Endothelial cell (in vitro differentiated cells): ENCODE data around the gene FXN. TPM values are rescaled to one million over a fixed set of nuclear protein-coding genes. Genes with fewer than 3 reads are reported as not detected.
A peak's percentile ranks its signal among the peaks of the same experiment; 100 is the strongest.

Experiments used
- DNase-seq: peaks from one replicate; pipeline ENCODE4 v3.0.0; 2021; ENCODE audit warnings: low spot score
- H3K27ac Mint-ChIP-seq: one replicate; pipeline ENCODE4 v1.8.0; 2021; ENCODE audit warnings: mixed read lengths, inconsistent platforms; ENCODE audit not compliant: unreplicated experiment
- H3K27me3 Mint-ChIP-seq: one replicate; pipeline ENCODE4 v1.8.0; 2021; ENCODE audit warnings: mild to moderate bottlenecking, moderate library complexity, mixed read lengths, inconsistent platforms; ENCODE audit not compliant: unreplicated experiment
- H3K36me3 Mint-ChIP-seq: one replicate; pipeline ENCODE4 v1.8.0; 2021; ENCODE audit warnings: mild to moderate bottlenecking, low read depth, mixed read lengths, inconsistent platforms; ENCODE audit not compliant: unreplicated experiment
- H3K4me1 Mint-ChIP-seq: one replicate; pipeline ENCODE4 v1.8.0; 2021; ENCODE audit warnings: mild to moderate bottlenecking, mixed read lengths, inconsistent platforms; ENCODE audit not compliant: unreplicated experiment
- H3K4me3 Mint-ChIP-seq: one replicate; pipeline ENCODE4 v1.8.0; 2021; ENCODE audit warnings: mild to moderate bottlenecking, mixed read lengths, inconsistent platforms; ENCODE audit not compliant: unreplicated experiment
- H3K9me3 Mint-ChIP-seq: one replicate; pipeline ENCODE4 v1.8.0; 2021; ENCODE audit warnings: mixed read lengths, inconsistent platforms; ENCODE audit not compliant: unreplicated experiment
- total RNA-seq: library from RNA; stranded (reverse); fragmentation: NEBNext Ultra II Directional; extraction: Animal tissue kit (Norgen Biotek cat#: 25700); gene quantifications from one replicate; pipeline ENCODE4 v1.2.1, GENCODE V29; 2021; ENCODE audit not compliant: unreplicated experiment
- TF ChIP-seq, protein P1 (sequence below): fragments of 200-600 bp; sonication (generic); IDR thresholded peaks from one replicate; pipeline ENCODE4 v1.5.0; 2021; ENCODE audit warnings: antibody characterized with exemption; ENCODE audit not compliant: unreplicated experiment

Gene FXN
- total RNA-seq, 1 donor from 2014 or later: 14.4 TPM

DNA sequence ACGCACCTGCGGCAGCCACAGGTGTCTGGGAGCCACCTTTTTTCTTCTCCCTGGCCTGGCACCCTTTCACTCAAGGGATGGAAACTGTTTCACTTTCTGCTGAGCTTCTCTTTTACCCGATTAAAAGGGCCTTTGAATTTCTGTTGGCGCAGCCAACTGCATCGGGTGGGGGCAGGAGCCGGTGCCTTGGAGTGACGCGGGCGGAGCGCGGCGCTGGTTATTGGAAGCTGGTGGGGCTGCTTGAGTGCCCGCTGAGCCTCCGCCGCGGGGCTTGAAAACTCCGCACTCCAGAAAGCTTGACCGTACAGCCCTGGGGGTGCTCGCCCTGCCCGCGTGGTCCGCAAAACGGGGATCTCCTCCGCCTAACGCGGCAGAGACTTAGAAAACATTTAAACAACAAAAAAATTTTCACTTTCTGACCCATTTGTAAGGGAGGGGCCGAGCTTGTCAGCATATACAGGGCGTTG is 86.6 kb downstream of the FXN start:
- TF ChIP-seq, protein P1, sequence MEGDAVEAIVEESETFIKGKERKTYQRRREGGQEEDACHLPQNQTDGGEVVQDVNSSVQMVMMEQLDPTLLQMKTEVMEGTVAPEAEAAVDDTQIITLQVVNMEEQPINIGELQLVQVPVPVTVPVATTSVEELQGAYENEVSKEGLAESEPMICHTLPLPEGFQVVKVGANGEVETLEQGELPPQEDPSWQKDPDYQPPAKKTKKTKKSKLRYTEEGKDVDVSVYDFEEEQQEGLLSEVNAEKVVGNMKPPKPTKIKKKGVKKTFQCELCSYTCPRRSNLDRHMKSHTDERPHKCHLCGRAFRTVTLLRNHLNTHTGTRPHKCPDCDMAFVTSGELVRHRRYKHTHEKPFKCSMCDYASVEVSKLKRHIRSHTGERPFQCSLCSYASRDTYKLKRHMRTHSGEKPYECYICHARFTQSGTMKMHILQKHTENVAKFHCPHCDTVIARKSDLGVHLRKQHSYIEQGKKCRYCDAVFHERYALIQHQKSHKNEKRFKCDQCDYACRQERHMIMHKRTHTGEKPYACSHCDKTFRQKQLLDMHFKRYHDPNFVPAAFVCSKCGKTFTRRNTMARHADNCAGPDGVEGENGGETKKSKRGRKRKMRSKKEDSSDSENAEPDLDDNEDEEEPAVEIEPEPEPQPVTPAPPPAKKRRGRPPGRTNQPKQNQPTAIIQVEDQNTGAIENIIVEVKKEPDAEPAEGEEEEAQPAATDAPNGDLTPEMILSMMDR: no peak
- peak overlapping the region; percentile 88 for H3K27ac Mint-ChIP-seq
- H3K4me3 Mint-ChIP-seq: peak overlapping the region; percentile 95
- no peaks in the 10 kb centered on the region for H3K9me3 Mint-ChIP-seq
- peaks cover 2% of the 10 kb centered on the region for H3K27me3 Mint-ChIP-seq
- H3K36me3 Mint-ChIP-seq: no peaks in the 10 kb centered on the region
- peak; percentile 58 for DNase-seq
- H3K4me1 Mint-ChIP-seq: peaks cover 19% of the 10 kb centered on the region

DNA sequence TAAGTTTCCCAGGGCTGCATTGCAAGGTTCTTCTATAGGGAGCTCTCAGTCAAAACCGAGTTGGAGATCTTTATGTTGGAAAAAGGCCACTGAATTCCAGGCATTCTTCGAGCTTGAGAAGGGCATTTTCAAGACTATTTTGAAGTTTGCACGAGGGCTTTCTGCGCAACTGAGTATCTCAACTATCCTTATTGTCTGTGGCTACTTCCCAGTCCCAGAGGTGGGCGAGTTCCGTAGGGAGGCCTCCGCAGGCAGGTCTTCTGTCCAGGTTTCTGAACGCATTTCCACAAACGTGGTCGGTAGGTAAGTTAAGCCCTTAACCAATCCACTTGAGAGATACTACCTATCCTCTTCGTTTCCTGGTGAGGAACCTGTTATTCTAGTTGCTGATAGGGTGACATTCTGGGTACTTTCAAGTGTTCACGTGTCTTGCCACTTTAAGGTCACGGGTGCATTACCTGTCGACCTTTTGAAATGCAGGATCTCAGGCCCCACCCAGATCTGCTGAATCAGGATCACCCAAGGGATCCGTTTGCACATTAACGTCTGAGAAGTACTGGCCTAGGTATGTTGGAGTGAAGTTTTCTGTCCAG is 87.1 kb downstream of the FXN start:
- H3K4me3 Mint-ChIP-seq: peak overlapping the region; percentile 95
- no peaks in the 10 kb centered on the region for H3K9me3 Mint-ChIP-seq
- H3K27me3 Mint-ChIP-seq: peaks cover 2% of the 10 kb centered on the region
- no peak for DNase-seq
- no peaks in the 10 kb centered on the region for H3K36me3 Mint-ChIP-seq
- H3K27ac Mint-ChIP-seq: peak overlapping the region; percentile 88
- TF ChIP-seq, protein P1: no peak
- peaks cover 19% of the 10 kb centered on the region for H3K4me1 Mint-ChIP-seq

DNA sequence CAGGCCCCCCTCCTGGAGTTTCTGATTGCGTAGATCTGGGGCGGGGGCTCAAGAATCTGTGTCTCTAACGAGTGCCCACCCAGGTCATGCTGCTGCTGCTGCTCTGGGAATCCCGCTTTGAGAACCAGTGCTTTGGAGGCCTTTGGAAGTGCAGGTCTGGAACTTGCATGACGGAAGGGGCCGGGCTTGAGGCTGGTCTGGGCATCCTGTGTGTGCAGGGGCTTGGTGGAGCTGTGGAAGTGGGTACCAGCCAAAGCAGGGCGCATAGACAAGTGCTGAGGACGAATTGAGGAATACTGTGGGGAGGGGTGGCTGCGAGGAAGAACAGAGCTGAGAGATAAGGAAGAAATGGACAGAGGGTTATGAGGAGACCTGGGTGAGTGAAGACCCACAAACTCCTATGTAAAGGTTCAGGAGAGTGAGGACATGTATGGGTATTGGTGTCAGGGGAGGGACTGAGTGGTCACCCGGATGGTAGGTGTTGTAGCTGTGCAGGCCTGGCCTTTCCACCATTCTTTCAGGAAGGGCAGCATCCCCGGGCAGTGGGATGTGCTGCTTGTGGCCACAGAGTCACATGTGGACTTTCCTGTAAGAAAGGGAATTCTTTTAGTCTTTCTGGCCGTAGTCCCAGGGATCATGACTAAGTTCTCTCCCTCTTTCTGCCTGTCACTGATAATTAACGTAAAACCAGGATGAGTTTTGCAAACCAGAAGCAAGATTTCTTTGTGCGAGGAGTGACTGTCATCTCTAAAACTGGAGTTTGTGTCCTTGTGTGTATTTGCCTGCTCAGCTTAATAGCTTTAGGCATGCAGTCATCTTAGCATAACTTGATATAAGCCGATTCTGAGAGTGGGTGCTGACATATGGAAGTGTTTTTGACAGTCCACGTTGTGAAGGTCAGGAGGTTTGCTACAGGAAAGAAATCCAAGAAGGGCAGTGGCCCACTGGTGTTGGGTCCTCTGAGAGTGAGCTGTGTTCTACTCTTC is 95.2 kb downstream of the FXN start:
- DNase-seq: no peak
- Mint-ChIP-seq H3K27me3 (no peaks in the 10 kb centered on the region), H3K9me3 (no peaks in the 10 kb centered on the region), H3K27ac (peak overlapping the region; percentile 74), H3K4me1 (peaks cover 53% of the 10 kb centered on the region), H3K4me3 (peak overlapping the region; percentile 65), H3K36me3 (peaks cover 21% of the 10 kb centered on the region)
- TF ChIP-seq, protein P1: no peak

DNA sequence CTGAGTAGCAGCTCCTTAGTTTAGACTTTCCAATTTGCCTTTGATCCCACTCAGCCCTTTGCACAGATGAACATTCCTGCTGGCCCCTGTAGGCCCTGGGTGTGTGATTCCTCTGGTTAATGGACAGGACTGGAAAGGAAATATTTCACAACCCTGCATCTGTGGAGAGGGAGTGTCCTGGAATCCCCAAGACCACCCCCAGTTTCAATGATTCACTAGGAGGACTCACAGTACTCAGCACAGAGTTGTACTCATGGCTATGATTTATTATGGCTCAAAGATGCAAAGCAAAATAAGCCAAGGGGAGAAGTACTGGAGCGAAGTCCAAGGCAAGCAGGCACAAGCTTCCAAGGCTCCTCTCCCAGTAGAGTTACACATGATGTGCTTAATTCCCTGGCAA is 96.1 kb downstream of the FXN start:
- peaks cover 61% of the 10 kb centered on the region for H3K4me1 Mint-ChIP-seq

More for the DNA sequence above, 96.1 kb downstream of the FXN start:
- no peak overlapping the region for H3K27ac Mint-ChIP-seq
- no peak for DNase-seq
- no peaks in the 10 kb centered on the region for H3K9me3 Mint-ChIP-seq
- H3K27me3 Mint-ChIP-seq: no peaks in the 10 kb centered on the region
- peaks cover 21% of the 10 kb centered on the region for H3K36me3 Mint-ChIP-seq
- no peak overlapping the region for H3K4me3 Mint-ChIP-seq
- TF ChIP-seq, protein P1: no peak
